ENCODE measurements around the gene EIF4G3. TPM values are rescaled to one million over a fixed set of nuclear protein-coding genes. Genes with fewer than 3 reads are reported as not detected.

EIF4G3 gene
- total RNA-seq, 2 donors from 2014 or later = 33.4 to 38.5 TPM

GRCh38 chr1:20786253-20787028, 390.3 kb downstream of the EIF4G3 start:
- H3K27ac ChIP-seq = peak overlapping the region; percentile 98
- peak overlapping the region; percentile 81 to 86 for H3K4me3 ChIP-seq
- H3K36me3 ChIP-seq = no peaks in the 10 kb centered on the region
- peaks cover 0 to 44% of the 10 kb centered on the region in 2 donors for H3K4me1 ChIP-seq
- TF ChIP-seq CTCF (IDR thresholded peaks at IDR 0.05) = peak in 1 of 2 donors; percentile 12
- no peaks in the 10 kb centered on the region for H3K9me3 ChIP-seq
- H3K27me3 ChIP-seq = no peaks in the 10 kb centered on the region
- peak; percentile 90 for DNase-seq (ENCODE audit: low spot score)

DNA sequence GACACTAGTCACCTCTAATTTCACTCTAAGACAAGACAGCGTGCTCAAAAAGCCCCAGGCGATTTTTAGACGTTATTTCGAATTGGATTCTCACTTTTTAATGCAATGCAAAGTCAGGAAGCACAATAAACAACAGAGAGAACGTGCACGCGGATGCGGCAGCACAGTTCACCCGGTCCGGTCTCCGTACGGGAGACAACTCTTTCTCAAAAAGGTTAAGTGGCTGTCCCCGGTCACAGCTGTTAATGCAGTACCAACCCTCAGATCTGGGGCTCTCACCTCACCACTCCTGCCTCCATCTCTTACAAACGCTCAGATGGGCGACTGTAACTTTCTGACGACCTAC, 390.8 kb downstream of the EIF4G3 start:
- no peak for DNase-seq (ENCODE audit: low spot score)
- peaks cover 0 to 49% of the 10 kb centered on the region in 2 donors for H3K4me1 ChIP-seq
- no peaks in the 10 kb centered on the region for H3K27me3 ChIP-seq
- no peaks in the 10 kb centered on the region for H3K9me3 ChIP-seq
- TF ChIP-seq CTCF (IDR thresholded peaks at IDR 0.05) = no peak
- H3K4me3 ChIP-seq = peak overlapping the region; percentile 81 to 86
- peak overlapping the region; percentile 98 for H3K27ac ChIP-seq
- H3K36me3 ChIP-seq = no peaks in the 10 kb centered on the region

- no peak for TF ChIP-seq CTCF (IDR thresholded peaks at IDR 0.05)
- Histone ChIP-seq H3K27ac (no peak overlapping the region), H3K9me3 (no peaks in the 10 kb centered on the region), H3K4me1 (peaks cover 0 to 7% of the 10 kb centered on the region in 2 donors), H3K36me3 (peaks cover 55% of the 10 kb centered on the region), H3K4me3 (no peak overlapping the region), H3K27me3 (no peaks in the 10 kb centered on the region)
- no peak for DNase-seq (ENCODE audit: low spot score)
Observed at GRCh38 chr1:20775700-20776099, 401.0 kb downstream of the EIF4G3 start.

DNA sequence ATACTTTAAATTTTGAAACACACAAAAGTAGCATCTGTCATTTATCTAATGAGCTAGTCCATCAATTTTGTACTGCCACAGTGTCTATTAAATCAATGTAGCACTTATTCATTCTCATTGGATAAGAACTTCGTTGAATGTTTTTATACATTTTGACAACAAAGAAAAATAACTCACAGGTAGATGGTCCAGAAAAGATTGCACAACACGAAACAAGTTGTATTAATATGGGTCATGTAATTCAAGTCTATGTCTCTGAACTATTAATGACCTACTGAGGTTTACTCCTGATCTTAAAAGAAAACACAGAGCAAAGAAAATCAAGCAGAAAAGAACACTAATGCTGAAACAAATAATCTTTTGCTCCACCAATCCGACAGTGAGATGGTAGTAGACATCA, 404.9 kb downstream of the EIF4G3 start:
- TF ChIP-seq CTCF (IDR thresholded peaks at IDR 0.05) = no peak

DNA sequence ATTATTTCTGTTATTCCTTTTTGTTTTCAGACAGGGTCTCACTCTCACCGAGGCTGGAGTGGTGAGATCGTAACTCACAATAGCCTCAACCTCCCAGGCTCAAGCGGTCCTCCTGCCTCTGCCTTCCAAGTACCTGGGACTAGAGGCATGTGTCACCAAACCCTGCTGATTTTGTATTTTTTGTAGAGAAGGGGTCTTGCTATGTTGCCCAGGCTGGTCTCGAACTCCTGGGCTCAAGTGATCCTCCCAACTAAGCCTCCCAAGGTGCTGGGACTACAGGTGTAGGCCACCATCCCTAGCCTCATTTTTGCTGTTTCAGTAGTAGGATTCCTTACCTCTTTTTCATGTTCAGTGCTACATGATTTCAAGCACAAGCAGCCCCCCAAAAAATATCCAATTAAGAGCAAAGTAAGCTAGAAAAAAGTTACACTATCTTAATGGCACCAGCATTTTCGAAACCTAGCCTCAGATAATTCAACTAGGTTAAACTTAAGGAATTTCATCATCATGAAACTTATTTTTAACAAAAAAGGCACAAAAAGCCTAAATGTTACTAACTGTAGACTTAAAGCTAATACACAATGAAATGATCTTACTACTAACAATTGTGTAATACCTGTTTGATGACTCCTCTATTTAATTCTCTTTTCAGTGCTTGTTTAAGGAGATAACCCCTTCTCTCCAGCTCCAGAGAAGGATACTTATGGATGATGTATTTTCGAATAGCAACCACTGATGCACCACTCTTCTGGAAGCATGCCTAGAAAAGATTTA, 406.2 kb downstream of the EIF4G3 start:
- no peaks in the 10 kb centered on the region for H3K27me3 ChIP-seq

More for the DNA sequence above, 404.9 kb downstream of the EIF4G3 start:
- Histone ChIP-seq H3K27ac (no peak overlapping the region), H3K27me3 (no peaks in the 10 kb centered on the region), H3K9me3 (no peaks in the 10 kb centered on the region), H3K36me3 (peaks cover 81% of the 10 kb centered on the region), H3K4me1 (peaks cover 0 to 13% of the 10 kb centered on the region in 2 donors), H3K4me3 (no peak overlapping the region)
- DNase-seq (ENCODE audit: low spot score) = no peak

More for the DNA sequence above, 406.2 kb downstream of the EIF4G3 start:
- no peak for DNase-seq (ENCODE audit: low spot score)
- H3K4me3 ChIP-seq = no peak overlapping the region
- H3K27ac ChIP-seq = no peak overlapping the region
- H3K9me3 ChIP-seq = no peaks in the 10 kb centered on the region
- no peak for TF ChIP-seq CTCF (IDR thresholded peaks at IDR 0.05)
- H3K36me3 ChIP-seq = peaks cover 94% of the 10 kb centered on the region
- H3K4me1 ChIP-seq = peaks cover 0 to 9% of the 10 kb centered on the region in 2 donors

Measured in right atrium auricular region (tissue), 2 donors.